GM21825 (cell line): ENCODE data around the gene CES2.
"Not testable (repeated sequence)": the region's sequence is repeated elsewhere in the genome, so short reads cannot be mapped to it uniquely, and the experiment has no call there.

Experiments
- ATAC-seq: cut with Tn5 transposase; IDR thresholded peaks from one replicate; pipeline ENCODE4 v1.9.1; 2021; ENCODE audit warnings: mild to moderate bottlenecking, moderate library complexity; ENCODE audit not compliant: unreplicated experiment

Gene CES2

GRCh38 chr16:66935314-66936011 is at the start of gene CES2:
Gene CES2 (plus strand): TSS chr16:66935516. CDS start chr16:66935636, 120 bp downstream.
- ATAC-seq: no peak

DNA sequence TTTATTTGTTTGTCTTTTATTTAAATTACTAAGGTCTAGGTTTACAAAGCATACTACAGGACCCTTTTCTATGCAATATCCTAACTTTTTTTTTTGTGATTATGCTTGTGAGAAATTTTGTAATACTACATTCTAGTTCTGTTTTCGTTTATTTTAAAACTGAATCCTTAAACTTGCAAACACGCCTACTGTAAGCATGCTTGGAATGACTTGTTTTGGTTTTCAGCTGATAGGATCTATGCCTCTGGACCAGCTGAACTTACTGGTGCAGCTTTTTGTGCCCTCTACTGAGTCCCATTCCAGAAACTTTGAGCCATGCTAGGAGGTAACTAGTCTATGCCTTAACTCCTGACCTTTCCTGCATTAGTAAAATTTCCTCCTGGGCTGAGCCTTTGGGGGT is 49.0 kb upstream of the CES2 start:
- ATAC-seq: no peak

- ATAC-seq: no peak
Observed at GRCh38 chr16:66886914-66887313, 48.4 kb upstream of the CES2 start.

DNA sequence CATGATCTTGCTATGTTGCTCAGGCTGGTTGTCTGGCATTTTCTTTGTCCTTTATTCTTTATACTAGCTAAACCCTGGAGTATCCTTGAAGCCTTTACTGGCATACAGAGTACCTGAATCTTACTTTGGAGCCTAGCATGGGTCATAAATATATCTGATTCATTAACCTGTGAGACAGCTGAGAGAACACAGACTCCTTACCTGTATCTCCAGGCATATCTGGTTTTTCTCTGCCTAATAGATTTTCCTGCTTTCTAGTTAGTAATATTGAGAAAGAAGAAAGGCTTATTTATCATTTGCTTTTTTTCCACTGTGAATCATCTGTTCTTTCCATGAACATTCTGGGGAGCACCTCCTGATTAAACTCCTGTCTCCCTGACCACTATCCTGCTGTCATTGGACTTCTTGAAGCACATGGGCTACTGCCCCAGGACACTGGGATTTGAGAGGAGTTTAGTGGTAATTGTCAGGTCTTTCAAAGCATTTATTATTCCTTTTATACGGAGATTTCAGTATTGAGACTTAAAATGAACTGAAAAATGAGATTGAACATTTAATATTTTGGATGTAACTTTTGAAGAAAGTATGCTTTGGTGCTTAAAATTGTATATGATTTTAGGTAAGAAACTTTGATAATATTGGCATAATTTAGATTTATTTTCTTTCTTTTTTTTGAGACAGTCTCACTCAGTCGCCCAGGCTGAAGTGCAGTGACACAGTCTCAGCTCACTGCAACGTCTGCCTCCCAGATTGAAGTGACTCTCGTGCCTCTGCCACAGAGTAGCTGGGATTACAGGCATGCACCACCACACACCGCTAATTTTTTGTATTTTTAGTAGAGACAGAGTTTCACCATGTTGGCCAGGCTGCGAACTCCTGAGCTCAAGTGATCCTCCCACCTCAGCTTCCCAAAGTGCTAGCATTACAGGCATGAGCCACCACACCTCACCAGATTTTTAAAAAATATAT is 46.4 kb upstream of the CES2 start:
- ATAC-seq: no peak

DNA sequence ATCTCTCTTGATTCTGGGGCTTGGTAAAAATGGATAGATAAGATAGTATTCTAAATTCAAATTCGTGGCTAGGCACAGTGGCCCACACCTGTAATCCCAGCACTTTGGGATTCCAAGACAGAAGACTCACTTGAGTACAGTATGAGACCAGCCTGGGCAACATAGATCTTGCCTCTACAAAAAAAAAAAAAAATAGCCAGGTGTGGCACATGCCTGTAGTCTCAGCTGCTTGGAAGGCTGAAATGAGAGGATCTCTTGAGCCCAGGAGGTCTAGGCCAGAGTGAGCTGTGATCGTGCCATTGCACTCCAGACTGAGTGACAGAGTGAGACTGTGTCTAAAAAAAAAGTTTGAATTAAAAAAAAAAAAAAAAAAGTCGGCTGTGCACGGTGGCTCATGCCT is 45.7 kb upstream of the CES2 start:
- no peak for ATAC-seq

DNA sequence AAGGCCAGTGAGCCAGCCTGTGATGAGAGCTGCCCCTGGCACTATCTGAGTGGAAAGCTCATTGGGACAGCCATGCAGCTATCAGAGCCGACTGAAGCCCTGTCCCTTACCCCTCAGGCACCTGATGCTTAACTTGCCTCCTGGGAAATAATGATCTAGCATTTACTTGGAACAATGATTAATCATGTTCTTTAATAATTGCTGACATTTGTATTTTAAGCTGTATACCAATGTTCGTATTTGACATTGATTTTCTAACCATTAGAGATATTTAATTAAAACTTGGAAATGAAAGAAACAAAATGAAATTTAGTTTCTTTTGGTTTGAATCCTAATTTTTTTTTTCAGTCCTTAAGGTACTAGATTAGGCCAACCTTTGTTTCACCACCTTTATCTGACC is 44.5 kb upstream of the CES2 start:
- no peak for ATAC-seq

DNA sequence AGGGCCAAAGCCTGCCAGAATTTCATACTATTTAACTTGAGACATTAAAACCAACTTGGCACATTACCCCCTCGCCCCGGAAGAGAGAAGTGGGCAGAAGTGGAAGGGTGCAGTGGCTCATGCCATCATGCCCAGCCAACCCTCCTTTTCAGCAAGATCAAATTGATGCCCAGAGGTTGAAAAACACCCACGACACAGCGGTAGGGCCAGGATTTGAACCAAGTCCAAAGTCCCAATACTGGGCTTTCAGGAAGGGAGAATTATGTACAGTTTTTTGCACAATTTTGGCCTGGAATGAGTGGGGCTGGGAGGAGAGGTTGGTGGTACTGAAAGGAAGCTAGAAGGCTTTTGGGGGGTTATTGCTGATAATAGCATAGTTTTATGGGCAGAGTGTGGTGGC is 44.0 kb upstream of the CES2 start:
- no peak for ATAC-seq

DNA sequence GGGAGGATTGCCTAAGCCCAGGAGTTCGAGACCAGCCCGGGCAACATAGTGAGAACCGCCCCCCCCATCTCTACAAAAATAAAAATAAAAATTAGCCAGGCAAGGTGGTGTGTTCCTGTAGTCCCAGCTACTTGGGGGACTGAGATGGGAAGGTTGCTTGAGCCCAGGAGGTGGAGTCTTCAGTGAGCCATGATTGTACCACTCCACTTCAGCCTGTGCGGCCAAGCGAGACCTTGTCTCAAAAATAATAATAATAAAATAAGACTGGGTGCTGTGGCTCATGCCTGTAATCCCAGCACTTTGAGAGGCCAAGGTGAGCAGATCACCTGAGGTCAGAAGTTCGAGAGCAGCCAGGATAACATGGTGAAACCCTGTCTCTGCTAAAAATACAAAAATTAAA is 43.5 kb upstream of the CES2 start:
- ATAC-seq: no peak

DNA sequence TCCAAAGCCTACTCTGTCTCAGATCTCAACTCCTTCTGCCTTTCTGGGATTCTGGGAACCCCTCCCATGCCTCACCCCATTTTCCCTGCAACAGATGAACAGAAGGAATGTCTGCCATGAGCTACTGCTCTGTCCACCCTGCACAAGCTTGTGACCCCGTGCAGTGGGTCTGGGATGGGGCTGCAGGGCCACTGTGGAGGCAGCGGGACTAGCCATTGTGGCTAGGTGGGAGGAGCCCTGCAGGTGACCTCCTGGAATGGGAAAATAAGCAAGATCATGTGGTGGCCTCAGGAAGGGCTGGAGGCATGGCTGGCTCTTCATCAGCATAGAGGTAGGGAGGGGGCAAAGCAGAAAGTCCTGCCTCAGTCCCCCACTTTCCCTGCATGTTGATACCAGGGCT is 41.3 kb upstream of the CES2 start:
- ATAC-seq: no peak

GRCh38 chr16:66894948-66895688 is 40.2 kb upstream of the CES2 start:
- ATAC-seq: peak; percentile 55

DNA sequence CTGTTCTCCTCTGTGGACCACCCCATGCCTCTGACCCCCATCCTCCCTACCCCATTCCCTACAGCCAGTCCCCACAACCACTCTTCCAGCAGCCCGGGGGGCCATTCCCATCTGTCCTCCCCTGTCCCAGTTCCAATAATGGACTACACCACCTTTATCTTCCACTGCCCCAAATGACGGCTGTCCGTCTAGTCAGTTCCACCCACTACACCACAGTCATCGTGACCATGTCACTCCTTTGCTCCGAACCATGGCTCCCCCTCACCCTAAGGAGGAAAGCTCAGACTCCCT is 39.7 kb upstream of the CES2 start:
- ATAC-seq: no peak

DNA sequence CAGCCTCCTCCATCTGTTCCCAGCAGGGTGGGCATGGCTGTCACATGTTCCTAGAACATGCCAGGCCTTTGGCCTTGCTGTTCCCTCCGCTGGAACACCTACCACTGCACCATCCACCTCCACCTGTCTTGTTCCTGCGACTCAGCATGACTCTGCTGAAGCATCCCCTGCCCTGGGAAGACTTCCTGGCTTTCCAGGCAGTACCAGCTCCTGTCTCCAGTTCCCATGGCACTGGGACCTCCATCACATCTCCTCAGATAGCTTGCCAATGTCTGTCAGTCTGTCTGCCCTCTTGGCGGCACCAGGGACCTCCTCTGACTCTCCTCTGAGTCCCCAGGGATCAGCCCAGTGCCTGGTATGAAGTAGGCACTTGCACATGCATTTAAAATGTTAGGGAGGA is 39.3 kb upstream of the CES2 start:
- no peak for ATAC-seq

- ATAC-seq: not testable (repeated sequence)
Observed at GRCh38 chr16:66896682-66897081, 38.6 kb upstream of the CES2 start.

- no peak for ATAC-seq
Observed at GRCh38 chr16:66898207-66898606, 37.1 kb upstream of the CES2 start.

DNA sequence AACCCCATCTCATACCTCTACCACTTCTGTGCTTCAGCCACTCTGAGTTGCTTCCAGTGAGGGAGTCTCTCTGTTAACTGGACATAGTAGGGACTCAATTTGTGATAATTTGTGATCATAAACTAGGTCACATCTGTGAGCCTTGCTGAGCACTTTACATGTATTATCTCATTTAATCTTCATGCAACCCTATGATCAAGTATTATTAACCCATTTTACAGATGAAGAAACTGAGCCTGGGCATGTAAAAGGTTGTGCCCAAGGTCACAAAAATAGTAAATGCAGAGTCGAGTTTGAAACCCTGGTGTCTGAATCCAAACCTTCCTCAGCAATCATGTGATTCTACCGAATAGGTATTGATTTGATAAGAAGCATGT is 36.4 kb upstream of the CES2 start:
- no peak for ATAC-seq

- ATAC-seq: no peak
Observed at GRCh38 chr16:66899310-66899944, 35.9 kb upstream of the CES2 start.

DNA sequence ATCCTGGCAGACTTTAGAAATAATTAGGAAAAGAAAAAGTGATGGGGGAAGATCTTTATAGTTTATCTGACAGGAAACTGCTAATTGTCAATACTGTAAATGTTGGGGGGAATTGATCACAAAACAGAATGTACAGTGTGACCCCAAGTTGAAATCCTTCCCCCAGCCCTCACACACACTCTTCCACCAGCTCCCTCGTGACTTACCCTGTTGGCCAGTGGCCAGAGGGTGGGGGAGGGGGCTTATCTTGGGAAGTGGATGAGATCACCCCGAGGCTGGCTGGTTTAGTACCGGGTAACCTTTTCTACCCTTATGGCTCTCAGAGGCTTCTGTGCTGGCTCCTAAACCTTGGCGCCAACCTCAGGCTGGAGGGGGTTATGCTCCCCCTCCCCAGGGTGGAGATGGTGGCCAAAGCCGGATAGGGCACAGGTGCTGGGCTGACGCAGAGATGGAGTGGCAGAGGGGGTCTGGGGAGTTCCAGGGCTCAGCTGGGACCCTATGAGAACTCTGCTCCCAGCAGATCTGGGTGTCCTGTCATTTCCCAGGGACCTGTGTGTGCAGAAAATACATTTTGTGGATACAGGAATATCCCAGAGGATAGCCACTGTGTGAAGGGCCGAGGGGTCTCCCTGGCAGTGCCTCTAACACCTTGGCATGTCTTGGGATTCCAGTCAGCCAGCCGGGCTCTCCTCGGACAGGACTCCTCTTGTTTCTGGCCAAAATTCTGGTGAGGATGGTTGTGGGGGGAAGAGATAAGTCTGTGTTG is 35.2 kb upstream of the CES2 start:
- ATAC-seq: no peak

DNA sequence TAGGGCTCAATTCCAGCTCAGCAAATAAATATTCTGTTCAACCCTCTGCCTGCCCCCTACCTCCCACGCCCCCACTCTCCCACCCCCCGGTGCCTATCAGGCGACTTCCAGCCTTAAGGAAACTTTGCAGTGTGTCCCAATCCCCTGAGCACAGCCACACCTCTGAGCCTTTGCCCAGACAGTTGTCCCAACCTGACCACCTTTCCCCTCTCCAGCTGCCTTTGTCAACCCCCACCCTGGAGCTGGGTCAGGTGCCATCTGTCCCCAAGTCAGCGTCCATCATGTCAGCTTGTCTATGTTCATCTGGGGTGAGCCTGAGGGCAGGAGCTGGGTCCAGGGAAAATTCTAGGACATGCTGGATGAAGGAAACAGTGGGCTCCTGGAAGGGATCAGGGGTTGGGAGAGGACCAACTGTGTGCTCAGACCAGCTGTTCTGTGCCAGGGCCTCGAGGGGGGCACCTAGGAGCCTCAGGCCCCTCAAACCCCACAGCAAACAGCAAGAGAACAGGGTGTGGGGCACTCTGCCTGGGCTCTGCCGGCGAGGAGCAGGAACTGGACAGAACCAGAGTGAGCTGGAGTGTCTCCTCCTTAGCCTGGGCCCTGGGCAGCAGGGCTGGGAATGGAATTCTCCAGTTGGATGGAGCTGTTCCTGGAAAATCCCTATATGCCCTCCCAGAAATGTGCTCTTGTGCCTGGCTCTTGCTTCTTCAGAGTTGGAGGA is 34.4 kb upstream of the CES2 start:
- no peak for ATAC-seq

DNA sequence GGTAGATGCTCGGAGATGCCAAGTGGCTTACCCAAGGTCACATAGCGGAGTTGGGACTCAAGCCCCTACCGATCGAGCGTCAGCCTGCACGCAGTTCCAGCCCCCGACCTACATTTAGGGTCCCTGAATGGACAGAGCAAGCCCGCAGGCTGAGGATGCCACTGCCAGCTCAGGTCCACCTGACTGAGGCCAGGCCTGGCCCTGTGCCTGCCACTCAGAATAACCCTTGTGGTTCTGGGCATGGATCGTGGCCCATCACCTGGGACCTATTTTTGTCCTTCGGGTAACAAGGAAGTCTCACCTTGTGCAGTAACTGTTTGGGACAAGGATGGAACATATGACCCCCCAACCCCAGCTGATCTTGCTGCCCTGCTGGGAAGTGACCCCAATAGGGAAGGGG is 33.7 kb upstream of the CES2 start:
- ATAC-seq: no peak
